Fibroblast of lung (primary cell): ENCODE results near the gene PLSCR4.

Source experiments
- CTCF ChIP-seq, 2 donors: IDR thresholded peaks in 1 of 2; conservative IDR thresholded peaks in 1 of 2; 1 replicate in 1 of 2; 2 replicates in 1 of 2; pipeline ENCODE4 v1.5.1; 2011 to 2012; ENCODE audit warnings: low read length in 2 of 2, control low read depth in 1 of 2, inconsistent platforms in 1 of 2, low read depth in 1 of 2, mild to moderate bottlenecking in 1 of 2
- EZH2 ChIP-seq: IDR thresholded peaks from 2 replicates; pipeline ENCODE4 v1.5.1; 2012; ENCODE audit warnings: low read length, control low read depth, mild to moderate bottlenecking; ENCODE audit errors: missing control alignments

GRCh38 chr3:146249921-146250320 lies 984 bp downstream of the PLSCR4 start:
- TF ChIP-seq CTCF (conservative IDR thresholded peaks at IDR 0.05 in 1 of 2, IDR thresholded peaks at IDR 0.05 in 1 of 2; ENCODE audit: low read depth in 1 of 2, low read length in 2 of 2): no peak
- TF ChIP-seq EZH2: no peak
